ENCODE results near the gene RAG1.

Gene RAG1

GRCh38 chr11:36567694-36568093, at the start of gene RAG1:
RAG1 (plus strand) TSS chr11:36568007; CDS start chr11:36573305, 5,298 bp downstream.
- TF ChIP-seq EZH2phosphoT487 (IDR thresholded peaks at IDR 0.05; ENCODE audit: borderline replicate concordance) (no peak), CTCF (conservative IDR thresholded peaks at IDR 0.05; ENCODE audit: low read length) (no peak)
- Histone ChIP-seq H3K4me3 (ENCODE audit: low read length, poor library complexity, severe bottlenecking) (no peak within 1 kb of the TSS), H3K79me2 (ENCODE audit: insufficient read depth, low read length) (no peaks in the 10 kb centered on the region), H3K9ac (ENCODE audit: low read depth, low read length, poor library complexity, severe bottlenecking) (no peak within 1 kb of the TSS), H3K36me3 (ENCODE audit: insufficient read depth, low read length) (no peaks in the 10 kb centered on the region), H3K4me2 (ENCODE audit: low read depth, low read length, poor library complexity, severe bottlenecking) (no peak within 1 kb of the TSS), H2AFZ (ENCODE audit: low read length) (peak within 1 kb of the TSS; percentile 52; the same call in 1 of the 2 replicates), H3K9me2 (replicated peaks; ENCODE audit: low read depth, low read length) (no peaks in the 10 kb centered on the region), H3K4me1 (ENCODE audit: insufficient read depth, low read length, poor library complexity, severe bottlenecking) (peaks cover 22% of the 10 kb centered on the region), H3F3A (ENCODE audit: low read depth) (no peaks in the 10 kb centered on the region), H3K9me3 (ENCODE audit: insufficient read depth, low read depth, low read length) (no peaks in the 10 kb centered on the region), H4K20me1 (ENCODE audit: insufficient read depth, low read length, poor library complexity, severe bottlenecking) (no peaks in the 10 kb centered on the region), H3K27me3 (ENCODE audit: insufficient read depth, low read length, poor library complexity, severe bottlenecking) (no peaks in the 10 kb centered on the region)

GRCh38 chr11:36530840-36531239, 37.0 kb upstream of the RAG1 start:
- TF ChIP-seq CTCF (conservative IDR thresholded peaks at IDR 0.05; ENCODE audit: low read length): no peak
- no peak for TF ChIP-seq EZH2phosphoT487 (IDR thresholded peaks at IDR 0.05; ENCODE audit: borderline replicate concordance)
- H3K4me2 ChIP-seq (ENCODE audit: low read depth, low read length, poor library complexity, severe bottlenecking): no peak overlapping the region
- no peaks in the 10 kb centered on the region for H4K20me1 ChIP-seq (ENCODE audit: insufficient read depth, low read length, poor library complexity, severe bottlenecking)
- H3K79me2 ChIP-seq (ENCODE audit: insufficient read depth, low read length): no peaks in the 10 kb centered on the region
- no peak overlapping the region for H3K4me3 ChIP-seq (ENCODE audit: low read length, poor library complexity, severe bottlenecking)
- H2AFZ ChIP-seq (ENCODE audit: low read length): 0 out of 2 replicates have a peak overlapping the region, but pooled peaks have one; percentile 3
- H3F3A ChIP-seq (ENCODE audit: low read depth): no peaks in the 10 kb centered on the region
- no peaks in the 10 kb centered on the region for H3K9me2 ChIP-seq (replicated peaks; ENCODE audit: low read depth, low read length)
- H3K9ac ChIP-seq (ENCODE audit: low read depth, low read length, poor library complexity, severe bottlenecking): no peak overlapping the region
- H3K9me3 ChIP-seq (ENCODE audit: insufficient read depth, low read depth, low read length): no peaks in the 10 kb centered on the region
- H3K36me3 ChIP-seq (ENCODE audit: insufficient read depth, low read length): no peaks in the 10 kb centered on the region
- peaks cover 9% of the 10 kb centered on the region for H3K4me1 ChIP-seq (ENCODE audit: insufficient read depth, low read length, poor library complexity, severe bottlenecking)
- no peaks in the 10 kb centered on the region for H3K27me3 ChIP-seq (ENCODE audit: insufficient read depth, low read length, poor library complexity, severe bottlenecking)

GRCh38 chr11:36532941-36533601, 34.7 kb upstream of the RAG1 start:
- Histone ChIP-seq H3F3A (ENCODE audit: low read depth) (no peaks in the 10 kb centered on the region), H3K27me3 (ENCODE audit: insufficient read depth, low read length, poor library complexity, severe bottlenecking) (no peaks in the 10 kb centered on the region), H4K20me1 (ENCODE audit: insufficient read depth, low read length, poor library complexity, severe bottlenecking) (no peaks in the 10 kb centered on the region), H3K4me1 (ENCODE audit: insufficient read depth, low read length, poor library complexity, severe bottlenecking) (peaks cover 14% of the 10 kb centered on the region), H3K9ac (ENCODE audit: low read depth, low read length, poor library complexity, severe bottlenecking) (no peak overlapping the region), H3K79me2 (ENCODE audit: insufficient read depth, low read length) (no peaks in the 10 kb centered on the region), H3K36me3 (ENCODE audit: insufficient read depth, low read length) (no peaks in the 10 kb centered on the region), H3K9me3 (ENCODE audit: insufficient read depth, low read depth, low read length) (no peaks in the 10 kb centered on the region), H3K4me2 (ENCODE audit: low read depth, low read length, poor library complexity, severe bottlenecking) (no peak overlapping the region), H3K4me3 (ENCODE audit: low read length, poor library complexity, severe bottlenecking) (no peak overlapping the region), H2AFZ (ENCODE audit: low read length) (peak overlapping the region; percentile 13; the same call in 1 of the 2 replicates), H3K9me2 (replicated peaks; ENCODE audit: low read depth, low read length) (no peaks in the 10 kb centered on the region)
- TF ChIP-seq CTCF (conservative IDR thresholded peaks at IDR 0.05; ENCODE audit: low read length) (no peak), EZH2phosphoT487 (IDR thresholded peaks at IDR 0.05; ENCODE audit: borderline replicate concordance) (no peak)
